ENCODE measurements around the gene CELA3B.
A peak's percentile ranks its signal among the peaks of the same experiment; 100 is the strongest.
"Not testable (repeated sequence)": the region's sequence is repeated elsewhere in the genome, so short reads cannot be mapped to it uniquely, and the experiment has no call there.

CELA3B gene, protein sequence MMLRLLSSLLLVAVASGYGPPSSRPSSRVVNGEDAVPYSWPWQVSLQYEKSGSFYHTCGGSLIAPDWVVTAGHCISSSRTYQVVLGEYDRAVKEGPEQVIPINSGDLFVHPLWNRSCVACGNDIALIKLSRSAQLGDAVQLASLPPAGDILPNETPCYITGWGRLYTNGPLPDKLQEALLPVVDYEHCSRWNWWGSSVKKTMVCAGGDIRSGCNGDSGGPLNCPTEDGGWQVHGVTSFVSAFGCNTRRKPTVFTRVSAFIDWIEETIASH

DNA sequence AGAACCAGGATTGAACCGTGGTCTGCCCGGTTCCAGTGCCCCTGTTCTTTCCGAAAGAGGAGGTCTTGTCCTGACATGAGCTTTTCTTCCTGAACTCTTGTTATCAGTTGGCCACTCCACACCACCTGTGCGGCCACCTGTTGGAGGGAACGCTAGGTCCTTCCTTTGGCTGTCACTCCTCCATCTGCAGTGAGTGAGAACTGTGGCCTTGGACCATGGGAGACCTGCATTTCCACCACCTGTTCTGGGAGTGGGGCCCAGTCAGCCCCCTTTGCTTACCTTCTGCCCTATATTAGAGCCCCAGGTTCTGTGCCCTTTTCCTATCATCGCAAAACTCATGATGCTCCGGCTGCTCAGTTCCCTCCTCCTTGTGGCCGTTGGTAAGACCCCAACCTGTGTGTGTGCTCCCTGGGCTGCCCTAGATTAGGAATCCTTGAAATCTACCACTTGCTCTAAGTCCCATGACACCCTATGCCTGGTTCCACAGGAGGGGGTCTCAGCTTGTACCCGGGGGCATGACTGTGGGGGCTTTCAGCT is at the start of gene CELA3B:
TSS of gene CELA3B (plus strand) at position 320 of the 537 bp plus-strand sequence. CDS start at position 338, 18 bp downstream.
- DNase-seq (ENCODE audit: low read depth); H3K4me3 ChIP-seq (ENCODE audit: low read length): not testable (repeated sequence)

DNA sequence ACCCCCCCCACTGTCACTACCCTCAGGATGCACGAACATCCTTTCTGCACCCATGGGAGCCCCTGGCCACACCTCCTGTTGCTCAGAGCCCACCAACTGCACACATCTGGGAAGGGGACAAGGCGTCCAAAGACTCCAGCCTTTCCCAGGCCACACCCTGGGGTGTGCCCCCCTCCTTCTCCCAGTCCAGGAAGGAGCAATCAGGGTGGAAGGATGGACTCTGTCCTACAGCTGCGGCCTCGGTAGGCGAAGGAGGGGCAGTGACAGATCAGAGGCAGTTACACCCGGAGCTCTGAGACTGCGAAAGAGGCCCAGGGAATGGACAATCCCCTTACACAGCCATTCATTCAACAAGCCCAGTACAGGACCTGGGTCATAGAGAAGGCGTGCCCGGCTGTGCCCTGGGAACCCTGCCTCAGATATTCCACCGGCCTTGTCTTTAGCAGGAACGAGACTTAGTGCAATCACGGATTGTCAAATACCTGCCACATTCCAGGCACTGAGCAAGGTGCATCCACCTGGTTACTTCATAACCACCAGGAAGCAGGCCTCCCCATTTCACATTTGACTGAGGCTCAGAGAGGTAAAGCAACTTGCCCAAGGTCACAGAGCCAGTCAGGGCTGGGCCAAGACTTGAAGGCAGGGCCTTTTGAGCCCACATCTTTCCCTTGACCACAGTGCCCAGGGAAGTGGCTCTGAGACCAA is 49.1 kb upstream of the CELA3B start:
- TF ChIP-seq, protein P1, sequence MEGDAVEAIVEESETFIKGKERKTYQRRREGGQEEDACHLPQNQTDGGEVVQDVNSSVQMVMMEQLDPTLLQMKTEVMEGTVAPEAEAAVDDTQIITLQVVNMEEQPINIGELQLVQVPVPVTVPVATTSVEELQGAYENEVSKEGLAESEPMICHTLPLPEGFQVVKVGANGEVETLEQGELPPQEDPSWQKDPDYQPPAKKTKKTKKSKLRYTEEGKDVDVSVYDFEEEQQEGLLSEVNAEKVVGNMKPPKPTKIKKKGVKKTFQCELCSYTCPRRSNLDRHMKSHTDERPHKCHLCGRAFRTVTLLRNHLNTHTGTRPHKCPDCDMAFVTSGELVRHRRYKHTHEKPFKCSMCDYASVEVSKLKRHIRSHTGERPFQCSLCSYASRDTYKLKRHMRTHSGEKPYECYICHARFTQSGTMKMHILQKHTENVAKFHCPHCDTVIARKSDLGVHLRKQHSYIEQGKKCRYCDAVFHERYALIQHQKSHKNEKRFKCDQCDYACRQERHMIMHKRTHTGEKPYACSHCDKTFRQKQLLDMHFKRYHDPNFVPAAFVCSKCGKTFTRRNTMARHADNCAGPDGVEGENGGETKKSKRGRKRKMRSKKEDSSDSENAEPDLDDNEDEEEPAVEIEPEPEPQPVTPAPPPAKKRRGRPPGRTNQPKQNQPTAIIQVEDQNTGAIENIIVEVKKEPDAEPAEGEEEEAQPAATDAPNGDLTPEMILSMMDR (IDR thresholded peaks at IDR 0.05; ENCODE audit: insufficient read depth, low read depth, low read length, missing control alignments): no peak
- DNase-seq (ENCODE audit: low read depth): no peak
- H3K4me3 ChIP-seq (ENCODE audit: low read length): no peak overlapping the region

DNA sequence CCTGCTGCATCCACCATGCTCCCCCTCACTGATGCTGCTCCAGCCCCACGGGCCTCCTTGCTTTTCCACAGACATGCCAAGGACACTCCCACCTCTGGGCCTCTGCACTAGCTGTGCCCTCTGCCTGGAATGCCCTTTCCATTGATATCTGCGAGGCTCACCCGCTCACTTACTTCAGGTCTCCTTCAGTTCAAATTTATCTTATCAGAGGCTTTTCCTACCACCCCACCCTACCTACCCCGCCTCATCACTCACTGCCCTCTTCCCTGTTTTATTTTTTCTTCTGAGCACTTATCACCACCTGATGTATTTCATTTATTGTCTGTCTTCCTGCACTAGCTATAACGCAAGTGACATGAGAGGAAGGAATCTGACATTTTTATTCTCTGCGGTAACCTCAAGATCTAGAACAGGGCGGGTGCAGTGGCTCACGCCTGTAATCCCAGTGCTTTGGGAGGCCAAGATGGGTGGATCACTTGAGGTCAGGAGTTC is 46.7 kb upstream of the CELA3B start:
- no peak for DNase-seq (ENCODE audit: low read depth)
- no peak overlapping the region for H3K4me3 ChIP-seq (ENCODE audit: low read length)
- TF ChIP-seq, protein P1 (IDR thresholded peaks at IDR 0.05; ENCODE audit: insufficient read depth, low read depth, low read length, missing control alignments): no peak

DNA sequence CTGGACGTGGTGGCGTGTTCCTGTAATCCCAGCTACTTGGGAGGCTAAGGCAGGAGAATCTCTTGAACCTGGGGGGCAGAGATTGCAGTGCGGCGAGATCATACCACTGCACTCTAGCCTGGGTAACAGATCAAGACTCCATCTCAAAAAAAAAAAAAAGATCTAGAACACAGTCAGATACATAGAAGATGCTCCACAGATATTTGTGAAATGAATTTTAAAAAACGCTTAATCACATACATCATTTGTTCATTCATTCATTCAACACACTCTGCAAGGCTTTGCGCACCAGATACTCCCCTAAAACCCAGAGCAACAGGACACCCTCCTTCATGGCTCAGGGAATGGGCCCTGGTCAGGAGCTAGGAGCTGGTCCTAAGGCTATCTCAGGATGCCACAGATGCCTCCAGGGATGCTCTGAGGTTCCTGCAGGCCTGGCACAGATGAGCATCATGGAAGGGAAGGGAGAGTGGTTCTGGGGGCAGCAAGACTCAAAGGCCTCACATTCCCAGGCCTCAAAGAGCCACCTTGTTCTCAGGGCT is 46.1 kb upstream of the CELA3B start:
- TF ChIP-seq, protein P1 (IDR thresholded peaks at IDR 0.05; ENCODE audit: insufficient read depth, low read depth, low read length, missing control alignments): no peak
- DNase-seq (ENCODE audit: low read depth): no peak
- H3K4me3 ChIP-seq (ENCODE audit: low read length): no peak overlapping the region

DNA sequence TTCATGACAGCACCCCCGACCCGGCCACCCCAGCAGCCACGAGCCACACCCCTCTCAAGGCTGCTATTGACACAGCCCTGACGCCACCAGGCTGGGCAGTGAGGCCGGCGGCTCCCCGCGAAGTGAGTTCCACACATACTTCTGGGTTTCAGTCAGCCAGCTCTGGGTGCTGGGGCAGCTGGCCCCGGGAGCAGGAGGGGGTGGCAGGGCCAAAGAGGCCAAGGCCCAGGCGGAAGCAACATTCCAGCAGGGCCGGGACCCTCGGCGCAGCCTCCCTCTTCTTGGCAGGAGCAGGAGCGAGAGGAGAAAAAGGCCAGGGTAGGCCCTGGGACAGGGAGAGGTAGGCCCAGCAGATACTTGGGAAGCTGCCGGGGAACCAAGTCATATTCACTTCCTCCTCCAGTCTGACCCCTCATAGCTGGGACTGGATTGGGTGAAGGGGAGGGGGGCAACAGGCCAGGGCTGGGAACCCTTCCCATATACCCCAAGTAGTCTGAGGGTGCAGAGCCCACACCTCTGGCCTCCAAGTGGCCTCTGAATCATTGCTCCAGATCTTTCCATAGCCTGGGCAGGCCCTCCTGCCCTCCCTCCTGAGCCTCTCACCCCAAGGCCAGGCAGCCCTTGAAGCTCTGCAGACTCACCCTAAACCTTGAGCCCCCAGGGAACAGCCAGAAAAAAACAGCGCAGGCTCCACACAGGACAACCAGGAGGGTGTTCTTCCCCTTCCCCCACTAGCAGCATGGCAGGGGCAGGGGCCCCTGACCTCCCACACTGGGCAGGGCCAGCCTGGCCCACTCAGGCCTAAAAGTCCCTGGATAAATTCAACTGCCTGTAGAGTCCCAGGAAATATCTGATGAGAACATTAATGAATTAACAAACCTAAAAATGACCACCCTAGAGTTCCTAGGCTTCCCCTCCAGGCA is 45.4 kb upstream of the CELA3B start:
- TF ChIP-seq, protein P1 (IDR thresholded peaks at IDR 0.05; ENCODE audit: insufficient read depth, low read depth, low read length, missing control alignments): no peak
- DNase-seq (ENCODE audit: low read depth): peak; percentile 60
- no peak overlapping the region for H3K4me3 ChIP-seq (ENCODE audit: low read length)

DNA sequence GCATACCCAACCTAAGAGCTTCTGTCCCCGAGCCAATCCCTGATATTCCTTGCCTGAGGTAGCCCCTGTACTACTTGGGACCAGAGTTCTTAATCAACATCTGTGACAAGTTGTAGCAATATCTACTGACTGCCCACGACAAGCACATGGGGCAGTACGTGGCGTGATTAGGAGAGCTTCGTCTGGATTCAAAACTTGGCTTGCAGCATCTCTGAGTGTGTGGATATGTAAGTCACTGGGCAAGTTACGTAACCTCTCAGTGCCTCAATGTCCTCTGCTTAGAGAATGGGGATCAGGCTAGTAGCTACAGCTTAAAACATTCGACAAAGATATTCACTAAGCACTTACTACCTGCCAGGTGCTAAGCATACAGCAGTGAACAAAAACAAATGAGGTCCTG is 44.7 kb upstream of the CELA3B start:
- TF ChIP-seq, protein P1 (IDR thresholded peaks at IDR 0.05; ENCODE audit: insufficient read depth, low read depth, low read length, missing control alignments): no peak
- H3K4me3 ChIP-seq (ENCODE audit: low read length): no peak overlapping the region
- DNase-seq (ENCODE audit: low read depth): peak; percentile 75

Measured in epithelial cell of esophagus (primary cell).